ENCODE results near the gene GATA1. TPM values are rescaled to one million over a fixed set of nuclear protein-coding genes. Genes with fewer than 3 reads are reported as not detected.

GATA1 gene
- total and polyA plus RNA-seq, 10 of the 15 experiments (the other 5 are each of a cell fraction or from before 2014, with no cell fraction given): 0.24 to 0.36 TPM; not detected in 8

GRCh38 chrX:48737213-48737938 lies 49.0 kb upstream of the GATA1 start (continued):
- TF ChIP-seq E2F8 (IDR thresholded peaks at IDR 0.05; ENCODE audit: low read depth, partially characterized antibody) (no peak), MTA2 (IDR thresholded peaks at IDR 0.05; ENCODE audit: low read depth) (peak; percentile 81), CHD2 (IDR thresholded peaks at IDR 0.05; ENCODE audit: borderline replicate concordance, low read depth, low read length) (peak; percentile 87; the same call in 1 of the 2 replicates), YBX1 (IDR thresholded peaks at IDR 0.05) (no peak), GABPA (IDR thresholded peaks at IDR 0.05; ENCODE audit: low read depth) (peak; percentile 95), PML (IDR thresholded peaks at IDR 0.05; ENCODE audit: low read length) (peak; percentile 84; the same call in 1 of the 2 replicates), CEBPZ (IDR thresholded peaks at IDR 0.05; ENCODE audit: low read depth, low read length) (peak; percentile 37; the same call in 1 of the 2 replicates), POLR2A (IDR thresholded peaks at IDR 0.05; ENCODE audit: low read depth, low read length) (peak; percentile 70), PBX3 (IDR thresholded peaks at IDR 0.05; ENCODE audit: insufficient replicate concordance, low read depth, low read length) (no peak), HCFC1 (IDR thresholded peaks at IDR 0.05; ENCODE audit: low read length) (peak; percentile 58), FOXK2 (IDR thresholded peaks at IDR 0.05) (peak; percentile 88), MTA3 (IDR thresholded peaks at IDR 0.05; ENCODE audit: borderline replicate concordance, low read length) (peak; percentile 78; the same call in 1 of the 2 replicates), NFYA (IDR thresholded peaks at IDR 0.05; ENCODE audit: borderline replicate concordance, low read depth, low read length) (peak; percentile 48), RBBP5 (conservative IDR thresholded peaks at IDR 0.05) (no peak), SKIL (IDR thresholded peaks at IDR 0.05; ENCODE audit: low read depth, poor library complexity, severe bottlenecking) (no peak), CREM (IDR thresholded peaks at IDR 0.05; ENCODE audit: low read depth) (peak; percentile 15; the same call in 1 of the 2 replicates), NR2C1 (IDR thresholded peaks at IDR 0.05) (peak; percentile 97), SREBF2 (IDR thresholded peaks at IDR 0.05; ENCODE audit: low read length) (no peak), CREB1 (IDR thresholded peaks at IDR 0.05; ENCODE audit: low read depth) (peak; percentile 60; the same call in 1 of the 2 replicates), POLR2AphosphoS5 (IDR thresholded peaks at IDR 0.05; ENCODE audit: low read length) (peak; percentile 77), SP1 (IDR thresholded peaks at IDR 0.05; ENCODE audit: low read depth, low read length) (peak; percentile 67)

All from GM12878 (cell line).